ENCODE results near the gene POU2AF1.

POU2AF1 gene

DNA sequence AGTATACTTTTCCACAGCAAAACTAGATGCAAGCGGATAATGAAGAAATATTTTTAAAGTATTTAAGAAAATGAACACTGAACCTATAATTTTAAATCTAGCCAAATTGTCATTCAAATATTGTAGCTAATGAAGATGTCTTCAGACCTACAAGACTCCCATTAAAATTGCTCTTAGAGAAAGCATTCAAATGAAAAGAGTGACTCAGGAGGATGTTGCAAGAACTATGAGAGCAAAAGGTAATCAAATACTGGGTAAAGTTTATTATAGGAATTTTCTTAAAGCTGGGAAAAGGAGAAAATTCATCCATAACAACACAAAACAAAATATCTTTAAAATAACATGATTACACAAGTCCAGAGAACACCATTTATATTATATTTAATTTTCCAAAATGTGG lies 5.4 kb upstream of the POU2AF1 start:
- no peak for DNase-seq

DNA sequence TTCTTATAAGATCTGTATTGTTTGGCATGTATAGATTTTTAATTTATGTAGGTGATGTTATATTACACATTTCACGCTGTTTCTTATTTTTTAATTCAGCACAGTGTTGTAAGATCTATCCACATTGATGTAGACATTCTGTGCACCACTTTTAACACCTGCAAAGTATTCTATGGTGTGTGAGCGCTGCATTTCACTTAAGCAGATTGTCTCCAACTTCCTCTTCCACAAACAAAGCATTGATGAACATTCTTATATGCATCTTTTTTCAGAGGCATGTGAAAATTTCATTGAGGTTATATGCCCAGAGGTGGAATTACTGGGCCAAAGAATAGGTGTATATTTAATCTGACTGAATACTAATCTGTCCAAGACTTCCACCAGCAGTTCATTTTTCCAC lies 3.4 kb upstream of the POU2AF1 start:
- DNase-seq: no peak

DNA sequence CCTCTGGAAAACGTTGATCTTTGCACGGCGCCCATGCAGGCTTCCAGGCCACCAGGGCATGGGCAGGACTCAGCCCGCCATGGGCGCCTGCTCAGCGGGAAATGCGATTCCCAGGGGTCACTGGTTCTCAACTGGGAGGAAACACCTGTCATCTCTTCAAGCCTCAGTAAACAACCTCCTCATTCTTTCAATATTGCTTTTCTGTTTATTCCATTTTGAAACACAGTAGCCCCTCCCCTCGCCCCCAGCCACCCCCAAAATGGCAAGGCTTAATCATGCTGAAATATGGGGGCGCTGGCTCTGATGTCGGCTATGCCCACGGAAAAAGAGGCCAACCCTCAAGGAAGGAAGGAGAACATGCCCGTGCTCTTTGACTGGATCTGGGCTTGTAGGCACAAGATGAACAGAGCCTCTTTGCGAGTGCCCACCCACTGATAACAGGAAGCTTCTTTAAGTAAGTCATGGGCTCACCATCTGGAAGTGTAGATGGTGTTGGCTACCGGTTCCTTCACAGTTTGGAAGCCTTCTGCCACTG lies 594 bp upstream of the POU2AF1 start:
- no peak for DNase-seq

DNA sequence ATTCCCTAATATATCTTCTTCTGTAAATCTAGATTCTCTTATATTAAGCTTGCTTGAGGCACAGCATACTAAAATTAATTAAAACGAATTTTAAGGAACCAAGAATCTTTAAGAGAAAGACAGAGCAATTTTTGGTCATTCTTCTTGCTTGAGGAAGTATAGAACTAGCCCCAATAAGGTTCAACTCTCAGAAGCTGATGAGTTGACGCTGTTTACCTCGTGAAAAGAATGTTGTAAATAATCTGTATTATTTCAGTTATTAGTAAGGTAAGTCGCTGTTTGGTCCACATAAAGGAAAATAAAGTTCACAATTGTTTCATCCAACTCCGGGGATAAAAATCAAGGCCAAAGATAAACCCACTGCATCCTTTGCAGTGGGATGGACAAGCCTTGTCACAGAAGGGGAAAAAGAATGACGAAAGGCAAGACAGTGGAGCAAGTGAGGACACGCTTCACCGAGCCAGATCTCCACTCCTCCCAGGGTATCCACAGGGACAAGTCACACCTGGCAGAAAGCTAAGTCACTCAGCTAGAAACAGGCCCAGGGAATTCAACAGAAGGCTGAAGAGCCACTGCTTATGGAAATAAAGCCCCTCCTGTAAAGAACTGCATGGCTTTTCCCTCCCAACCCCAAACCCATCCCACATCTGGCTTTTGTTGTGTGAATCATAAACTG lies 752 bp downstream of the POU2AF1 start:
- DNase-seq: no peak

DNA sequence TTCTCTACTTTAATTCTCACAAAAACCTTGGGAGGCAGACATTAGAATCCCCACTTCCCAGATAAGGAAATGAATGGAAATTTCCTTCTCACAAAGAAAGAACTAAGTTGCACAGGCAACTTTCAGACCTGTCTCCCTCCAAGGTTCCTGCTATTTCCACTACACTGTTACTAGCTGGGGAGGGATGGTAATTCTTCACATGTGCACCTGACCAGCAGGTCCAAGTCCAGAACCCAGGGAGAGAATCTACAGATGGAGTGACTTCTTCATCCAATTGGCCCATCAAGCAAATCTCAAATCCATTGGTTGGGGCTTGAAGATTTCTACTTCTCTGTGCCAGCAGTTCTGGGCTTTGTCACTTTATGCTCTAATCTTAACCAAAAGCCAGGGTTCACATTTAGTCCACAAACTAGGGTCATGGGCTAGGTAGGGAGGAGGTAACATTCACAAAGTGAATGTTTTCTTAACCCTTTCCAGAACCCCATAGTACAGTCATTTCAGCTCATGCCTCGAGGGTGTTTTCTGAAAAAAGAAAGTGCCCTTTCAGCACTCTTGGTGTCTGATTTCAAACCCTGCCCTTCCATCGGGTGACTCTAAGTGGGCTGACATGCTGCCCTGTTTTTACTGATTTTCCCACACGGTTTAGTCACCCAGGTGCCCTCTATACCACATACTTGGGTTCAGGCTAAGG lies 2.7 kb downstream of the POU2AF1 start:
- DNase-seq: no peak

DNA sequence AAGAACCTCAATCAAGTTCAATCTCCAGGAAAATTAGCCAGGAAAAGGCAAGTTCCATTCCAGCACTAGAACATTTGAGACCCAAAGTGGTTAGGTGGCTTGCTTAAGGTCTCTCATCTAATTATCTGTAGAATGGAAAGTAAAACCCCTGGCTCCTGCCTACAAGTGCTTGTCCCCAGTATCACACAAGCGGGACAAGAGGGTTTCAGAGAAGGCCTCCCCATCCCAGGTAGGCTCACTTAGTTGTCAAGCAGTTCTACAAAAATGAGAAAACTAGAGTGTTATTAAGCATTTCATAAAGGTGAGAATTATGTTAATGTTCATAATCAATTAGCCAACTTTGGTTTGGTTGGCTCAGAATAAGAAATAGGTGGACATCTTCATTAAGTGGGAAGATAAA lies 5.5 kb downstream of the POU2AF1 start:
- no peak for DNase-seq

DNA sequence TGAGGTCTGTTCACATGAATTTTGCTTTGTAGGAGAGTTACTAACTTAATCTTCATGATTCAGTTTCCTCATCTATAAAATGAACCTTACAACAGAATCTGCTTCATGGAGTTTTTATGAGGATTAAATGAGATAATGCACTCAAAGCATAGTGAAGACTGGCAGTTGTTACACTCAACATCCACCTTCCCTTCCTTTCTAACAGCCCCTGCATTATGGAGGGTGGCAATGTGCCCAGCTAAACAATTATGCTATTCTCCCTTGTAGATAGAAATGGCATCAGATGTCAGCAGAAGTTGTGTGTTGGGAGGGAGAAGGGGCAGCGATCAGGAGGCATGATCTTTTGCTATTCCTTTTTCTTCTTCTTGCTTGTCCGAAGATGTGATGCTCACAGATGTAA lies 6.5 kb downstream of the POU2AF1 start:
- DNase-seq: no peak

DNA sequence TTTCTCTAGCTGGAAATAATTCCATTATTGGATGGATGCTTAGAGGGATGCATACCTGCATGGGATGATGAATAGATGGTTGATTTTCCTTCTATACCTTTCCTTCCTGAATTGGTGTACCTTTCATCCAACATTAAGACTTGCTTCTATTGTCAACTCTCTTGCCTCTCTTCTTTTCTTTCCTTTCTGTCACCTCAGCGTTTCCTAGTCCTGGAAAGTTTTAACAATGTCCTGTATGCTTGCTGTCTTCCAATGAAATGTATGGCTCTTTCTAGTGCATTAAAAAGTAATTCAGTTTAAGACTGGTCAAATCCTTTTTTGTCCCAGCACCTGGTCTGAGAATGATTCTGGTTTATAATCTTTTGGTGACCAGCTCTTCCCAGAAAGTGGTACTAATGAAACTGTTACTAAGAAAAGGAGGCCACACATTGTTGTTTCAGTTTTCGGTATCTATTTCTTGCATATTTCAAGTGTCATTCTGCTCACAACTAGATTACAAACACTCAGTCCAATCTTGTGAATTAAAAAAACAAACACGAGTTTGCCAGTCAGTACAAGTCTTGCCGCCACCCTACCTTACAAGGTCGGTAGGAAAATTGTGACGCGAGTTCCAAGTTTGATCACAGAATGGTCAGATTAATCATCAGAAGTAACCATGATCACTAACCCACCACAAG lies 8.0 kb downstream of the POU2AF1 start:
- DNase-seq: no peak

DNA sequence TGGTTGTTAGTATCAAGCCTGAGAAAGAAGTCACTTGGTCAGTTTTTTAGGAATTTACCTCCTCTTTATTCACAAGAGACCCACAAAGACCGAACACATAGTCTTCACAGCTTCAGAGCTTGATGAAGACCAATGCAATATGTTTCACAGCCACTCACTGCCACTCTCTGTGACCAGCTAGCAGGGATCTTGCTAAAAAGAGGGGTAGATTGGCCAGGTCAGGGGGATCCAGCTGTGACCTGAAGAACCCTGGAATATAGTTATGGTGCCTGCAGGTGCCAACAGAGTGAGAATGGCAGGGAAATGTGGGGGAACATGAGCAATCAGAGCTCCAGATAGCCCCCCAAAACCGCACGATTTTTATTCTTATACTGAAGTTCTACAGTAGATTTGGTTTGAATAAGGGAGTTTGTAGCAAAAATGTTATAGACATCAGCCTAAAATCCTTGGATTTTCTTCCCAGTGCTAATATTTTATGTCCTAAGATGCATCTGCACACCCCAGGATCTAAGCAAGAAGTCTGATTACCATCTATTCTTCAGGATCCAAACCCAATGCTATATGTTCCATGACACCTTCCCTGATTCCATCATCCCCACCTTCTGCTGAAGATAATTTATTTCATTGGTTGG lies 8.7 kb downstream of the POU2AF1 start:
- no peak for DNase-seq

DNA sequence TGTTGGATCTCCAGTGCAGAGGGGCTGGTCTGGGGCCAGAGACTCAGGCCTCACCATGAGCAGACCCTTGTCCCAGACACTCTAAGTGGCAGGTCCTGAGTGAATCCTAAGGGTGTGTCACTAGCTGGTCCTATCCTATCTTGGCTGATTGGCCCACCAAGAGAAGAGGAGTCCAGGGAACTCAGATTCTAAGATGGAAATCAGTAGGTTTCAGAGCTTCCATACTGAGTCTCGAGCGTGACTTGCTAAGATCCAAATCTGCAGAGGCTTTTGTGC lies 10.9 kb downstream of the POU2AF1 start:
- DNase-seq: no peak

DNA sequence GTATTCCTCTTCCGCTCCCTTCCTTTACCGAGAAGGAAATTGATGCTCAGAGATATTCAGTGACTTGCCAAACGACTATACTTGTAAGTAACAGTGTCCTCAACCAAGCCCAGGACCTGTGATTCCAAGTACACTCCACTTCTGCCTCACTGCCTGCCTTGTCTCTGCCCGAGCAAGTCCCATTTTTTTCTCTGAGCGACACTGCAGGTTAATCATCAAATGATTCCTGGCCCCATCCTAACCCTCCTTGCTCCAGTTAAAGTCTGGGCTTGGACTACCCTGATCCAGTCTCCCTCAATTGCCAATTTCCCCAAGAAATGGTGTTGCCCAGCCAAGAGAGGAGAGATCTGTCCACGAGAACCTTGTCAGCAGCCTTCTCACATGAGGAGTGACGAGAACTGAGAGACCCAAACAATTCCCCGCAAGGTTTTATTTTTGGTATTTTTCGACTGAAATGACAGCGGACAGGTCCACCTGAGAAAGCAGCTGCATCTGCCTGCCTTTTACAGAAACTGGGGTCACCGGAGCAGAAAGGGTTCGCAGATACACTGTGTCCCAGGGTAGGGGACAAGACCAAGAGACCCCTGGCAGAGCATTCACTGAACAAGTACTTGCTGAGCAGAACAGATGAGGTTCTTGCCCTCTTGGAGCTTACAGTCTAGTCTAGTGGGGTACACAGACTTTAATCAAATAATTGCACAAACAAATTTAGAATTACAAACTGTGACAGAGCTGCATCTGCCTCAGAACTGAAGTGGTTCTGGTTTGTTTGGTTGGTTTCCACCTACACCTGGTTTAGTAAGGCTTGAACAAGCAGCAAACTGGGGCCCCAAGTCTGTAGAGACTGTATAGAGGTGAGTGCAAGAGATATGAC lies 11.4 kb downstream of the POU2AF1 start:
- no peak for DNase-seq

DNA sequence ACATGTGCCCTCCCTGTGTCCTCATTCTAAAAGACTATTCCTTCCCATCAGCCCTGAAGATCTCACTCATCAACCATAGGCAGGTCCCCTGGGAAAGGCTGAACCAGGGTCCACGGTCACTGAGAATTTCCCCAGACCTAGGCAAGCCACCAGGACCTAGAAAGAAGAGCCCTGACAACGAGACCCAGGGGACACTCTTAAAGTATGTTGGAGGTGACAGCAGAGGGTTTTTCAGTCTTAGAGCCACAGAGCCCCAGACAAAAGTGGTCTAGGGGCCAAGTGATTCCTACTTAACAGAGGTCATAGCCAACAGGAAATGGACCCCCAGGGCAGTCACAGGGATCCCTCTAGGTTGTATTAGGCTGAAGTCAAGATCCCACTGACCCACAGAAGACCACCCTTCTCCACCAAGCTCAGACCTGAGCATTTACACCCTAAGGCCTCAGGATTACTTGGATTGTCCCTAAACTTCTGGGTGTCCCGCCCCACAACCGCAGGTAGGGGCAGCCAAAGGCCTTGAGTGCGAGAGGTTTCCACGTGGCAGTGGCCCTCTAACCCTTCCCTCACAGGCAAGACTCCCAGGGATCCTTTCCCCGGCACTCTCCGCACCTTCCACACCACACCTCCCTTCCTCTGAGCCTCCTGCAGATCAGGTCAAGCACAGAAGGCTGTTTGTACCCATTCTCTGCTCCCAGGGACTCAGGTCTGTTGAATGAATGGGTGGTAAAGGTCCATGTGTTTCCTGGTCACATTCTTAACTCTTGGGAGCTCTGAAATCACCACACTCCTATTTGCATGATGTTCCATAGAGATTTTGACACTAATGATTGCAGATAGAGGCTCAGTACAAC lies 12.3 kb downstream of the POU2AF1 start:
- no peak for DNase-seq

DNA sequence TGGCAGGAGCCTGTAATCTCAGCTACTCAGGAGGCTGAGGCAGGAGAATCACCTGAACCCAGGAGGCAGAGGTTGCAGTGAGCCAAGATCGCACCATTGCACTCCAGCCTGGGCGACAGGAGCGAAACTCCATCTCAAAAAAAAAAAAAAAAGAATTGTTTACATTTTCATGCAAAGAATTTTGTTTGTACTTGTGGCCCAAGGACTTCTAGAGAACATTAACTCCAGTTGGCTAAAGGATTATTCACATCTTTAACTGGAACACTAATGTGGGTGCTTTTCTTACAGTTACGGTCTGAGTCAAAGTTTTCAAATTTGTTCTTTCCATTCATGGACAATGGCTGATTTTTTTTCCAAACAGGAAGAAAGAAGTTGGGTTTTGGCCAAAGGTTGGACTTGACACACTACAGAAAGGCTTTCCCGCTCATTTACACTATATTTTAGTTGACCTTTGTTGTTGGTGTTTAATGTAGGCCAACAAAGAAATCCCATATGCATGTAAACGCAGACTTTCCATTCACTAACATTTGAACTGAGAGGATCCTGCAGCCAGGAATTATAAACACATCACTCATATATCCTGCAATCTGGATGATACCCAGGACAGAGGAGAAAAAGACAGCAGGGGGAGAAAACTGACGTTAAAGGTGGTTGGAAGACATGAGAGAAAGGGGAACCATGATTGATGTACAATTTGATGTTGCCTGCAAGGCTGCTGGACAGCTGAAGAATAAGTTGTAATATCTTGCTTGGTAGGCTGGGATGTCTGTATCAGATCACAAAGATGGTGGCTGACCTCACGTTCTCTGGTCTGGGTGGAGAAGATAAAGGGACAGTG lies 13.1 kb downstream of the POU2AF1 start:
- DNase-seq: no peak

DNA sequence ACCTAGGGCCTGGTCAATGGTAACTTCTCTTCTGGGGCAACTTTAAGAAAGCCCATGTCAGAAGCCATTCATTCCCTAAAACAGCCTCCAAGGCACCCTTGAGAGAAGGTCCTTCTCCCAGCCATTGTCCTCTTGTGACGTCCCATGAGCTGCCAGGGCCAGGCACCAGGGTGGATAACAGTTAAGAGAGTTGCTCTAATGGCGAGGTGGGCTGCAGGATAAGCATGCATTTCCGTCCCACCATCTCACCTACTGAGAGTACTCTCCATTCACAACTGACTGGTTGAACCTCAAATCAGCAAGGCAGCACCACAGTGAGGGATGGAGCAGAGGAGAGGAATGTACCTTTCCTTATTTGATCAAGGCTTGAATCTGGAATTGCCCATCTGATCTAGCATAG lies 14.6 kb downstream of the POU2AF1 start:
- no peak for DNase-seq

DNA sequence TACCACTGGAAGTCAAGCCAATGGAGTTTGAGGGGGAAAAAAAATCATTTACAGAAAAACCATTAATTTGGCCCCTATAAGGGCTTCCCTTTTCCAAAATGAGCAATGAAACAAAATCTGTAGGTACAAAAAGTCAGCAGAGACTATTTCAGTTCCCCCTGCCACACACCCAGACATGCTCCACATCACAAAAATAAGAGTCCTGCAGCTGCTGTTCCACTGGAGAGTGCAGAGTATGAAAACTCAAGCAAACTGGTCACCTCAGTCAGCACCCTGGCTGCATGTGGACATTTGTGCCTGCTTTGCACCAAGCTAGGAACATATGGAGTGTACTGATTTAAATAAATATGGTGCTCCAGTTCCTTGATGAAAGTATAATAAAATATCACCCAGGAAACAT lies 15.1 kb downstream of the POU2AF1 start:
- DNase-seq: no peak

DNA sequence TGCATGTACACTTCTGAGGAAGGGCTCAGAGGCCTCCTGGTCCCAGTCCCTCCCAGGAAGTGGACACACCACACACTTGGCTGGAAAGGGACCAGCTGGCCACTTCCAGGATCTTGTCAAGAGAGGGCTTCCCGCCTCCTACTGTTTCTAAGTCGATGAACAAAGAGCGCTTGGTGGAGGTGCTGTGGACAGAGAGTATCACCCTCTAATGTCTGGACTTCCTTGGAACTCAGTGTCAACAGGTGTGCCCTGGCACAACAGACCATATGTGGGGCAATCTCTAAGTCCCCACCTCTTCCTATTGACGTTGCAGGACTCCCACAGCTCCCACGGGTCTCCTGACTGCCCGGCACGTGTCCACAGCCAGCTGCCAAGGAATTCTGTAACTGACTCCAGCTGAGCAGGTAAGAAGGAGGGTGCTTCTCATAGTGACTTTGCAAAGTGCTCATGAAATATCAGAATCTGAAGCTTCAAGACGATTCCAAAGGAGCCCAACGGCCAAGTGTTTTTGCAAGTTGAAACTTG lies 16.1 kb downstream of the POU2AF1 start:
- no peak for DNase-seq

DNA sequence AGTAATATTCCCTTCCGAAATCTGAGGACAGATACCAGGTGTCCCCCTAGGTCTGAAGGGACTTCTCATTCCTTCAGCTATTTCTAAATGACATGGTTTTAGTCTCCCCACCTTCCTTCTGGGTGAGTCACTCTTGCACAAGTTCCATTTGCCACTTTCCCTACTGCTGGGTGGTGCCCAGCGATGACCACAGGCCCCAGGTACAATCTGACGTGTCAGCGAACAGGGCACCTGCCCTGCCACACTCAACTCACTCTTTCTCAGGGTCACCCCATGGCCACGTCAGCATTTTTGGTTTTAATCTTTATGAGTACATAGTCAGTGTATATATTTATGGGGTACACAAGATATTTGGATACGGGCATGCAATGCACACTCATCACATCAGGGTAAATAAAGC lies 17.2 kb downstream of the POU2AF1 start:
- no peak for DNase-seq

DNA sequence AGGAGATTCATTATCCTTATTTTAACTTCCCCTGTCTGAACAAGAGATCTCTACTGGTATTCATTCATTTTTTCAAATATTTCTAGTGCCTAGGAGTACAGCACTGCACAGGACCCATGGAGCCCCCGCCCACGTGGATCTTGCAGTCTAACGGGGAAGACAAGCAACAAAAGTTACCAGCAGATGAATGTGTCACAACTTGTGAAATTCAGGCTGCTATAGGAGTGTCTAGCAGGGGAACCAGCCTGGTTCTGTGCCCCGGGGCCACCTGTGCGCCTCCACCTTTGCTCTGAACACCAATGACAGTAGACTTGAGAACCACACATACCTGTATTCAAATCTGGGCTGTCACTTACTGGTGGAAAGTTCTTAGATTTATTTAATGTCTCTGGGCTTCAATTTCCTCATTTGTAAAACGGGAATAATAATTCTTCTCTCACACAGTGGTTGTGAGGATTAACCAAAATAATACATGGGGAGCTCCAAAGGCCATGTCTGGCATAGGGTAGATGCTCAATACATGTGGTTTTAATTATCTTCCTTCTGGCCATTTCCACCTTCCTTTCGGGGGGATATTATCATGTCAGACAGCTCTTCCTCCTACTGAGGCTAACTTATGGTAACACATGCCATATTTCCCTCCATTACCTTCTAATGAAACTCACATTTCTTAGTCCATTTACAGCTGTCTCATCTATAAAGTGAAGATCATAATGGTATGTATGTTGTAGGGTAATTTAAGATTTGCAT lies 17.8 kb downstream of the POU2AF1 start:
- DNase-seq: no peak
